NOMO-1 (cell line): ENCODE measurements around the gene ERICH4.
"Not testable (repeated sequence)": the region's sequence is repeated elsewhere in the genome, so short reads cannot be mapped to it uniquely, and the experiment has no call there.

Experiments used
- DNase-seq, 2 experiments: peaks; one replicate each; lab custom pipeline; 2025; ENCODE audit not compliant: unreplicated experiment in 2 of 2; lab: John Stamatoyannopoulos, UW

The ERICH4 gene

GRCh38 chr19:41463257-41464256, 20.6 kb downstream of the ERICH4 start:
- DNase-seq = peak; percentile 51 to 72

GRCh38 chr19:41476583-41476982, 33.6 kb downstream of the ERICH4 start:
- peak in 1 of 2 experiments; percentile 18 for DNase-seq

- DNase-seq = no peak
These were observed 35.2 kb downstream of the ERICH4 start for GRCh38 chr19:41478171-41478570.

- no peak for DNase-seq
These were observed 36.2 kb downstream of the ERICH4 start for GRCh38 chr19:41478875-41479756.

GRCh38 chr19:41479757-41480191, 36.8 kb downstream of the ERICH4 start:
- no peak for DNase-seq

- DNase-seq = no peak
These were observed 37.4 kb downstream of the ERICH4 start for GRCh38 chr19:41480336-41480735.

- DNase-seq = no peak
These were observed 41.9 kb downstream of the ERICH4 start for GRCh38 chr19:41484822-41485221.

GRCh38 chr19:41486953-41487352, 44.0 kb downstream of the ERICH4 start:
- not testable (repeated sequence) for DNase-seq

GRCh38 chr19:41492843-41493242, 49.9 kb downstream of the ERICH4 start:
- no peak for DNase-seq
